GM13977 (cell line): ENCODE measurements around the gene MRO.
"Not testable (repeated sequence)": the region's sequence is repeated elsewhere in the genome, so short reads cannot be mapped to it uniquely, and the experiment has no call there.

Experiments used
- DNase-seq: peaks from one replicate; pipeline ENCODE4 v3.0.0; 2012; ENCODE audit warnings: low spot score
- CTCF ChIP-seq: IDR thresholded peaks from 2 replicates; pipeline ENCODE4 v1.5.1; 2012; ENCODE audit warnings: mild to moderate bottlenecking, control low read depth; ENCODE audit not compliant: insufficient read depth; ENCODE audit errors: extremely low read depth, missing control alignments
- in situ Hi-C: fragments of 300-500 bp; cut with MboI; formaldehyde crosslinking; loops from one replicate; pipeline ENCODE4 v1.12.0; 2022; ENCODE audit warnings: low sequenced_read_pairs, low pct_unique_long_range_greater_than_20kb, mixed read lengths, inconsistent platforms; ENCODE audit not compliant: unreplicated experiment

The MRO gene

GRCh38 chr18:50791599-50792438 lies 28.0 kb downstream of the MRO start:
- no peak for TF ChIP-seq CTCF
- DNase-seq = no peak
- in situ Hi-C loops = no loop called here

- in situ Hi-C loops = no loop called here
- TF ChIP-seq CTCF = no peak
- DNase-seq = no peak
These were observed 28.9 kb downstream of the MRO start for GRCh38 chr18:50790948-50791347.

- TF ChIP-seq CTCF = no peak
- in situ Hi-C loops = no loop called here
- no peak for DNase-seq
These were observed 29.6 kb downstream of the MRO start for GRCh38 chr18:50790241-50790640.

- in situ Hi-C loops = no loop called here
- DNase-seq = no peak
- TF ChIP-seq CTCF = no peak
These were observed 31.5 kb downstream of the MRO start for GRCh38 chr18:50788284-50788683.

- DNase-seq = no peak
- in situ Hi-C loops = no loop called here
- TF ChIP-seq CTCF = no peak
These were observed 33.0 kb downstream of the MRO start for GRCh38 chr18:50786864-50787263.

- in situ Hi-C loops = no loop called here
- TF ChIP-seq CTCF = no peak
- no peak for DNase-seq
These were observed 36.3 kb downstream of the MRO start for GRCh38 chr18:50783553-50783952.

- in situ Hi-C loops = not testable (repeated sequence)
These were observed 40.8 kb downstream of the MRO start for GRCh38 chr18:50779021-50779420.

More at GRCh38 chr18:50779021-50779420, 40.8 kb downstream of the MRO start:
- DNase-seq = not testable (repeated sequence)
